ENCODE results near the gene DLGAP1.

DNA sequence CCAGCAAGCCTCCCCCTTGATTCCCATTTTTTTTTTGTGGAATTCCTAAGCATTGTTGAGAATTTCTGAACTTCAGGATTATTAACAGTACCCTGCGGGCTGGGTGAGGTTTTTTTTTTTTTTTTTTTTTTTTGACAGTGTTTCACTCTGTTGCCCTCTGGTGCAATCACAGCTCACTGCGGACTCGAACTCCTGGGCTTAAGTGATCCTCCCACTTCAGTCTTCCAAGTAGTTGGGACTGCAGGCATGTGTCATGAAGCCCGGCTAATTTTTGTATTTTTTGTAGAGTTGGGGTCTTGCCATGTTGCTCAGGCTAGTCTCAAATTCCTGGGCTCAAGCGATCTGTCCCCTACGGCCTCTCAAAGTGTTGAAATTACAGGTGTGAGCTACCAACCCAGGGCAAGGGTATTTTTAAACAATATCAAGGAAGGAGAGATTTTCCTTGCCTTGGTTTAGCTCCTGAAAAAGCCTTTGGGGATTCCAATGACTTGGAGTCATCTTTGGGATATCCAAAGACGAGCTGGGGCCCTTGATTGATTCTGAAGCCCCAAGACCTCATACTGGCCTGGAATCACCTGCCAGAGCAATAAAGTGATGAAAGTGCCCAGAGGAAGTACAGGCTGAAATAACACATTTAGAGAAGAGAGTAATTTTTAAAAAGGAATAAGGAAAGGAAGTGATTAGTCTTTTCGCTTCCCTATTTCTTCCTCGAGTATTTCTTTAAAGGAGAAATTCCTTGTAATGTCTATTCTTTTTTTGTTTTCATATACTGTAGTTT is 764.9 kb downstream of the DLGAP1 start:
- TF ChIP-seq, protein P1, sequence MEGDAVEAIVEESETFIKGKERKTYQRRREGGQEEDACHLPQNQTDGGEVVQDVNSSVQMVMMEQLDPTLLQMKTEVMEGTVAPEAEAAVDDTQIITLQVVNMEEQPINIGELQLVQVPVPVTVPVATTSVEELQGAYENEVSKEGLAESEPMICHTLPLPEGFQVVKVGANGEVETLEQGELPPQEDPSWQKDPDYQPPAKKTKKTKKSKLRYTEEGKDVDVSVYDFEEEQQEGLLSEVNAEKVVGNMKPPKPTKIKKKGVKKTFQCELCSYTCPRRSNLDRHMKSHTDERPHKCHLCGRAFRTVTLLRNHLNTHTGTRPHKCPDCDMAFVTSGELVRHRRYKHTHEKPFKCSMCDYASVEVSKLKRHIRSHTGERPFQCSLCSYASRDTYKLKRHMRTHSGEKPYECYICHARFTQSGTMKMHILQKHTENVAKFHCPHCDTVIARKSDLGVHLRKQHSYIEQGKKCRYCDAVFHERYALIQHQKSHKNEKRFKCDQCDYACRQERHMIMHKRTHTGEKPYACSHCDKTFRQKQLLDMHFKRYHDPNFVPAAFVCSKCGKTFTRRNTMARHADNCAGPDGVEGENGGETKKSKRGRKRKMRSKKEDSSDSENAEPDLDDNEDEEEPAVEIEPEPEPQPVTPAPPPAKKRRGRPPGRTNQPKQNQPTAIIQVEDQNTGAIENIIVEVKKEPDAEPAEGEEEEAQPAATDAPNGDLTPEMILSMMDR (conservative IDR thresholded peaks at IDR 0.05; ENCODE audit: low read depth, low read length) = no peak
- TF ChIP-seq POLR2A (IDR thresholded peaks at IDR 0.05; ENCODE audit: low read depth, low read length) = no peak
- TF ChIP-seq MAFK (IDR thresholded peaks at IDR 0.05; ENCODE audit: low read depth, low read length) = no peak
- TF ChIP-seq, protein P2, sequence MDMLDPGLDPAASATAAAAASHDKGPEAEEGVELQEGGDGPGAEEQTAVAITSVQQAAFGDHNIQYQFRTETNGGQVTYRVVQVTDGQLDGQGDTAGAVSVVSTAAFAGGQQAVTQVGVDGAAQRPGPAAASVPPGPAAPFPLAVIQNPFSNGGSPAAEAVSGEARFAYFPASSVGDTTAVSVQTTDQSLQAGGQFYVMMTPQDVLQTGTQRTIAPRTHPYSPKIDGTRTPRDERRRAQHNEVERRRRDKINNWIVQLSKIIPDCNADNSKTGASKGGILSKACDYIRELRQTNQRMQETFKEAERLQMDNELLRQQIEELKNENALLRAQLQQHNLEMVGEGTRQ (IDR thresholded peaks at IDR 0.05; ENCODE audit: low read depth, low read length) = no peak
- TF ChIP-seq CEBPB (IDR thresholded peaks at IDR 0.05; ENCODE audit: low read depth, low read length) = no peak
